ENCODE measurements around the gene DLG2. TPM values are rescaled to one million over a fixed set of nuclear protein-coding genes. Genes with fewer than 3 reads are reported as not detected.

DLG2 gene
- total and polyA plus RNA-seq, 9 of the 15 experiments (the other 6 are each of a cell fraction or from before 2014, with no cell fraction given) = 0.52 to 1.6 (median 0.95) TPM

DNA sequence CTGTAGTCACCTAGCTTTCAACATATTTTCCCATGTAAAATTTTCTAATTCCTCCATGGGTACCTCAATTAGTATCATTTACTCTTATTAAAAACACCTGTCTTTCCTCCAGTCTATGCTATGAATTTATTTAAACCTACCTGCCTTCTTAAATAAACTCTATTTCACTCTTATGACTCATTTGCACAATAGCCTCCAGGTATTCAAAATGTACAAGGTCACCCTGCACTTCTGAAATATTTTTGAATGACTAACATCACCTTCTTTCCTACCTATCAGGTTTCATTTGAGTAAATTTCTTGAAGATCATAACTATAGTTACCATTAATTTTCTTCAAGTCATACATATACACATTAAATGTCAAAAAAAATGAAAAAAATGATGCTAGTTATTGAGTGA, 939.7 kb downstream of the DLG2 start (continued):
- no peak for TF ChIP-seq HDGF (IDR thresholded peaks at IDR 0.05)
- no peak for TF ChIP-seq DEAF1 (CRISPR knock-in tag; IDR thresholded peaks at IDR 0.05)
- TF ChIP-seq GTF2E2 (tag; IDR thresholded peaks at IDR 0.05) = no peak
- TF ChIP-seq ZSCAN32 (CRISPR knock-in tag; IDR thresholded peaks at IDR 0.05) = no peak
- no peak for TF ChIP-seq ZNF277 (CRISPR knock-in tag; IDR thresholded peaks at IDR 0.05; ENCODE audit: borderline replicate concordance)
- no peak for TF ChIP-seq CREBBP (IDR thresholded peaks at IDR 0.05; ENCODE audit: low read depth, low read length)
- TF ChIP-seq RBM39 (optimal IDR thresholded peaks at IDR 0.05; ENCODE audit: low read depth, low read length) = no peak
- TF ChIP-seq ZNF212 (CRISPR knock-in tag; IDR thresholded peaks at IDR 0.05) = no peak

GRCh38 chr11:84686716-84687115, 940.4 kb downstream of the DLG2 start:
- in situ Hi-C loops (cut with MboI) = no loop called here
- Histone ChIP-seq H3K79me2 (ENCODE audit: control insufficient read depth, insufficient read depth, low read length) (no peaks in the 10 kb centered on the region), H3K9me1 (ENCODE audit: control insufficient read depth, insufficient read depth, low read length) (no peaks in the 10 kb centered on the region), H3K27me3 (ENCODE audit: control insufficient read depth in 2 of 2, insufficient read depth in 2 of 2, low read length in 2 of 2) (no peaks in the 10 kb centered on the region), H3K4me2 (ENCODE audit: insufficient read depth, low read length) (no peak overlapping the region), H4K20me1 (replicated peaks; ENCODE audit: control insufficient read depth, insufficient read depth, low read length) (no peaks in the 10 kb centered on the region), H3K9me3 (replicated peaks; ENCODE audit: control insufficient read depth, insufficient read depth, low read depth, low read length) (no peaks in the 10 kb centered on the region), H2AFZ (ENCODE audit: low read depth, low read length) (no peak overlapping the region), H3K4me1 (replicated peaks in 1 of 2; ENCODE audit: control insufficient read depth in 2 of 2, insufficient read depth in 2 of 2, low read length in 2 of 2) (no peaks in the 10 kb centered on the region), H3K36me3 (ENCODE audit: control insufficient read depth, insufficient read depth, low read length) (no peaks in the 10 kb centered on the region), H3K4me3 (no peak overlapping the region), H3K9ac (ENCODE audit: insufficient read depth in 1 of 2, low read depth in 2 of 2, low read length in 2 of 2) (no peak overlapping the region), H3K27ac (ENCODE audit: extremely low read depth, low read depth, low read length) (no peak overlapping the region)
- ATAC-seq (no peak), DNase-seq (ENCODE audit: extremely low read depth in 1 of 4, low spot score in 3 of 4) (no peak), FAIRE-seq (no peak)
- POLR2A ChIA-PET = no interaction called here
- 0% methylated on average over 1 of the region's 1 CpG for WGBS (ENCODE audit: insufficient coverage, low coverage, missing lambda C conversion rate)
- intact Hi-C loops (cut with micrococcal nuclease) = no loop called here
- CTCF ChIA-PET (ENCODE audit: low intra/inter-chr PET ratio) = no interaction called here
- TF ChIP-seq, protein P1, sequence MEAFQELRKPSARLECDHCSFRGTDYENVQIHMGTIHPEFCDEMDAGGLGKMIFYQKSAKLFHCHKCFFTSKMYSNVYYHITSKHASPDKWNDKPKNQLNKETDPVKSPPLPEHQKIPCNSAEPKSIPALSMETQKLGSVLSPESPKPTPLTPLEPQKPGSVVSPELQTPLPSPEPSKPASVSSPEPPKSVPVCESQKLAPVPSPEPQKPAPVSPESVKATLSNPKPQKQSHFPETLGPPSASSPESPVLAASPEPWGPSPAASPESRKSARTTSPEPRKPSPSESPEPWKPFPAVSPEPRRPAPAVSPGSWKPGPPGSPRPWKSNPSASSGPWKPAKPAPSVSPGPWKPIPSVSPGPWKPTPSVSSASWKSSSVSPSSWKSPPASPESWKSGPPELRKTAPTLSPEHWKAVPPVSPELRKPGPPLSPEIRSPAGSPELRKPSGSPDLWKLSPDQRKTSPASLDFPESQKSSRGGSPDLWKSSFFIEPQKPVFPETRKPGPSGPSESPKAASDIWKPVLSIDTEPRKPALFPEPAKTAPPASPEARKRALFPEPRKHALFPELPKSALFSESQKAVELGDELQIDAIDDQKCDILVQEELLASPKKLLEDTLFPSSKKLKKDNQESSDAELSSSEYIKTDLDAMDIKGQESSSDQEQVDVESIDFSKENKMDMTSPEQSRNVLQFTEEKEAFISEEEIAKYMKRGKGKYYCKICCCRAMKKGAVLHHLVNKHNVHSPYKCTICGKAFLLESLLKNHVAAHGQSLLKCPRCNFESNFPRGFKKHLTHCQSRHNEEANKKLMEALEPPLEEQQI (IDR thresholded peaks at IDR 0.05) = no peak
- TF ChIP-seq SFPQ (IDR thresholded peaks at IDR 0.05; ENCODE audit: low read depth, low read length) (no peak), ZBTB8A (IDR thresholded peaks at IDR 0.05; ENCODE audit: partially characterized antibody) (no peak), ZNF76 (CRISPR knock-in tag; IDR thresholded peaks at IDR 0.05; ENCODE audit: borderline replicate concordance) (no peak), SMAD2 (IDR thresholded peaks at IDR 0.05; ENCODE audit: low read depth, low read length) (no peak), RBM14 (IDR thresholded peaks at IDR 0.05; ENCODE audit: borderline replicate concordance, insufficient read depth, low read depth, low read length) (no peak), ARHGAP35 (IDR thresholded peaks at IDR 0.05; ENCODE audit: partially characterized antibody) (no peak), ZNF174 (CRISPR knock-in tag; IDR thresholded peaks at IDR 0.05) (no peak)
- BruUV-seq (replicated peaks) = no TSS peak

Data from K562 (cell line).